Cardiac fibroblast (primary cell): ENCODE results near the gene MPP2.

ENCODE experiments used
- DNase-seq, 2 donors: peaks; one replicate each; pipeline versions ENCODE4 v3.0.0 to v3.0.0-alpha.2; 2010; ENCODE audit warnings: low read depth in 2 of 2
- H3K4me3 ChIP-seq, 2 donors: replicated peaks in 1 of 2; 1 replicate in 1 of 2; 2 replicates in 1 of 2; pipeline ENCODE4 v1.5.1; 2011; ENCODE audit warnings: low read depth in 2 of 2, low read length in 2 of 2, mild to moderate bottlenecking in 2 of 2, moderate library complexity in 1 of 2
- CTCF ChIP-seq: IDR thresholded peaks from one replicate; pipeline ENCODE4 v1.5.1; 2011; ENCODE audit warnings: low read depth, mild to moderate bottlenecking, low read length, inconsistent platforms

MPP2 gene

GRCh38 chr17:43853546-43853945, 53.8 kb downstream of the MPP2 start:
- H3K4me3 ChIP-seq, result no peak overlapping the region
- TF ChIP-seq CTCF, result no peak
- no peak for DNase-seq

GRCh38 chr17:43852571-43852970, 54.8 kb downstream of the MPP2 start:
- H3K4me3 ChIP-seq, result no peak overlapping the region
- TF ChIP-seq CTCF, result no peak
- no peak for DNase-seq

GRCh38 chr17:43849116-43849515, 58.2 kb downstream of the MPP2 start:
- no peak for DNase-seq
- no peak overlapping the region for H3K4me3 ChIP-seq
- no peak for TF ChIP-seq CTCF

GRCh38 chr17:43848601-43849000, 58.7 kb downstream of the MPP2 start:
- DNase-seq, result no peak
- no peak overlapping the region for H3K4me3 ChIP-seq
- no peak for TF ChIP-seq CTCF

GRCh38 chr17:43846963-43847371, 60.4 kb downstream of the MPP2 start, which contains the start of gene CD300LG:
Gene CD300LG (plus strand): TSS chr17:43847176. CDS start chr17:43847217, 41 bp downstream.
- no peak for TF ChIP-seq CTCF
- DNase-seq, result no peak
- no peak within 1 kb of the TSS for H3K4me3 ChIP-seq

GRCh38 chr17:43846221-43846712, 61.1 kb downstream of the MPP2 start:
- TF ChIP-seq CTCF, result peak; percentile 100
- DNase-seq, result peak; percentile 77 to 86
- no peak overlapping the region for H3K4me3 ChIP-seq

- no peak overlapping the region for H3K4me3 ChIP-seq
- DNase-seq, result no peak
- TF ChIP-seq CTCF, result no peak
These were observed 61.6 kb downstream of the MPP2 start for GRCh38 chr17:43845766-43846165.
